PC-3 (cell line): Measurements from ENCODE around the gene TUBB4A.

Source experiments
- EZH2 ChIP-seq: fragments of 300-600 bp; sonication (generic); IDR thresholded peaks from one replicate; pipeline ENCODE4 v1.6.1; 2017; ENCODE audit warnings: antibody characterized with exemption, mild to moderate bottlenecking, low read length; ENCODE audit not compliant: unreplicated experiment
- EZH2phosphoT487 ChIP-seq: fragments of 300-600 bp; sonication (generic); IDR thresholded peaks from 2 replicates; pipeline ENCODE4 v1.6.1; 2018; ENCODE audit warnings: mild to moderate bottlenecking, antibody characterized with exemption, low read length, borderline replicate concordance
- TF ChIP-seq, protein P1 (sequence below): fragments of 300-600 bp; sonication (generic); conservative IDR thresholded peaks from 2 replicates; pipeline ENCODE4 v1.5.1; 2017; ENCODE audit warnings: antibody characterized with exemption, low read depth, mild to moderate bottlenecking, low read length

DNA sequence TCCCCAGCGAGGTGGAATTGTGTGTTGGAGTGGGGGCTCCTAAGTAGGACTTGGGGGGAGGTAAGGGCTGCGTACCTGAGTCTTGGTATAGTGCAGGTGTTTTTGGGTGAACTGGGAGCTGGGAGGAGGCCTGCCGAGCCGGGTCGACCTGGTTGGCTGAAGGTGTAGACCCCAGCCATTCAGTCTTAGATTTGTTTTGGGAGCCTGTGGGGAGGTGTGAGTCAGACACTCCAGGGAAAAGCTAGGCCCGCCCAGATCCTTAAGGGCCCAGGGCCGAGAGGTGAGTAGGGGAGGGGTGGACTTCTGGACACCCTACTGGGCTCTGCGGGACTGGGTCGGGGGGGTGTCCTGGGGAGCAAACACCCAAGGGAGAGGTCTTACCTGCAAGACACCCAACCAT, 37.1 kb downstream of the TUBB4A start:
- TF ChIP-seq, protein P1, sequence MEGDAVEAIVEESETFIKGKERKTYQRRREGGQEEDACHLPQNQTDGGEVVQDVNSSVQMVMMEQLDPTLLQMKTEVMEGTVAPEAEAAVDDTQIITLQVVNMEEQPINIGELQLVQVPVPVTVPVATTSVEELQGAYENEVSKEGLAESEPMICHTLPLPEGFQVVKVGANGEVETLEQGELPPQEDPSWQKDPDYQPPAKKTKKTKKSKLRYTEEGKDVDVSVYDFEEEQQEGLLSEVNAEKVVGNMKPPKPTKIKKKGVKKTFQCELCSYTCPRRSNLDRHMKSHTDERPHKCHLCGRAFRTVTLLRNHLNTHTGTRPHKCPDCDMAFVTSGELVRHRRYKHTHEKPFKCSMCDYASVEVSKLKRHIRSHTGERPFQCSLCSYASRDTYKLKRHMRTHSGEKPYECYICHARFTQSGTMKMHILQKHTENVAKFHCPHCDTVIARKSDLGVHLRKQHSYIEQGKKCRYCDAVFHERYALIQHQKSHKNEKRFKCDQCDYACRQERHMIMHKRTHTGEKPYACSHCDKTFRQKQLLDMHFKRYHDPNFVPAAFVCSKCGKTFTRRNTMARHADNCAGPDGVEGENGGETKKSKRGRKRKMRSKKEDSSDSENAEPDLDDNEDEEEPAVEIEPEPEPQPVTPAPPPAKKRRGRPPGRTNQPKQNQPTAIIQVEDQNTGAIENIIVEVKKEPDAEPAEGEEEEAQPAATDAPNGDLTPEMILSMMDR, result no peak
- TF ChIP-seq EZH2phosphoT487 (no peak), EZH2 (no peak)
